NK-92 (cell line): ENCODE results near the gene ATP6V1G3.
"Not testable (repeated sequence)": the region's sequence is repeated elsewhere in the genome, so short reads cannot be mapped to it uniquely, and the experiment has no call there.

ENCODE experiments used
- DNase-seq: peaks from one replicate; lab custom pipeline; 2025; ENCODE audit not compliant: unreplicated experiment; lab: John Stamatoyannopoulos, UW

The ATP6V1G3 gene

GRCh38 chr1:198543670-198544260 lies 3.3 kb upstream of the ATP6V1G3 start:
- no peak for DNase-seq

GRCh38 chr1:198542632-198543031 lies 2.2 kb upstream of the ATP6V1G3 start:
- no peak for DNase-seq

GRCh38 chr1:198541737-198542136 lies 1.3 kb upstream of the ATP6V1G3 start:
- no peak for DNase-seq

- no peak for DNase-seq
Measured at GRCh38 chr1:198538579-198539364, 1.7 kb downstream of the ATP6V1G3 start.

GRCh38 chr1:198535631-198536030 lies 4.8 kb downstream of the ATP6V1G3 start:
- DNase-seq = no peak

- DNase-seq = no peak
Measured at GRCh38 chr1:198534548-198535418, 5.7 kb downstream of the ATP6V1G3 start.

- DNase-seq = no peak
Measured at GRCh38 chr1:198531891-198532290, 8.6 kb downstream of the ATP6V1G3 start.

- no peak for DNase-seq
Measured at GRCh38 chr1:198530953-198531352, 9.5 kb downstream of the ATP6V1G3 start.

GRCh38 chr1:198529414-198529813 lies 11.1 kb downstream of the ATP6V1G3 start:
- no peak for DNase-seq

- no peak for DNase-seq
Measured at GRCh38 chr1:198528364-198528763, 12.1 kb downstream of the ATP6V1G3 start.

DNA sequence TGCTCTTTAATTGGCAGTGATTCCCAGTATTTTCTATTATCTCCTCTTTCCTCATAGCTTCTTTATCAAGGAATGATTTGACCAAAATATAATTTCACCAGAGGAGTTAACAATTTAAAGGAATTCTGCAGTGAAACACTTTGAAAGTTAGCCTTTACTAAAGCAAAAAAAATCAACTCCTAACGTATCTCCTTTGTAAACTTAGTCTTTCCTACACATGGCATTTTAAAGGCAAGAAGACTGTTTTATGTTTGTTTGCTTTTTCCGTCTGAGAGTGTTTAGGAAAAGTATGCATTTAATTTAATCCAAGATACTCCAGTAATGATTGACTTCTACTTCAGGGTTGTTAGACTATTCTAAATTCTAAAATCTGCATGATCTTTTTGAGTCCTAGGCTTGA lies 15.9 kb downstream of the ATP6V1G3 start:
- DNase-seq = no peak

GRCh38 chr1:198524127-198524526 lies 16.4 kb downstream of the ATP6V1G3 start:
- not testable (repeated sequence) for DNase-seq

- DNase-seq = no peak
Measured at GRCh38 chr1:198523182-198523950, 17.1 kb downstream of the ATP6V1G3 start.

- no peak for DNase-seq
Measured at GRCh38 chr1:198520524-198521254, 19.8 kb downstream of the ATP6V1G3 start.

DNA sequence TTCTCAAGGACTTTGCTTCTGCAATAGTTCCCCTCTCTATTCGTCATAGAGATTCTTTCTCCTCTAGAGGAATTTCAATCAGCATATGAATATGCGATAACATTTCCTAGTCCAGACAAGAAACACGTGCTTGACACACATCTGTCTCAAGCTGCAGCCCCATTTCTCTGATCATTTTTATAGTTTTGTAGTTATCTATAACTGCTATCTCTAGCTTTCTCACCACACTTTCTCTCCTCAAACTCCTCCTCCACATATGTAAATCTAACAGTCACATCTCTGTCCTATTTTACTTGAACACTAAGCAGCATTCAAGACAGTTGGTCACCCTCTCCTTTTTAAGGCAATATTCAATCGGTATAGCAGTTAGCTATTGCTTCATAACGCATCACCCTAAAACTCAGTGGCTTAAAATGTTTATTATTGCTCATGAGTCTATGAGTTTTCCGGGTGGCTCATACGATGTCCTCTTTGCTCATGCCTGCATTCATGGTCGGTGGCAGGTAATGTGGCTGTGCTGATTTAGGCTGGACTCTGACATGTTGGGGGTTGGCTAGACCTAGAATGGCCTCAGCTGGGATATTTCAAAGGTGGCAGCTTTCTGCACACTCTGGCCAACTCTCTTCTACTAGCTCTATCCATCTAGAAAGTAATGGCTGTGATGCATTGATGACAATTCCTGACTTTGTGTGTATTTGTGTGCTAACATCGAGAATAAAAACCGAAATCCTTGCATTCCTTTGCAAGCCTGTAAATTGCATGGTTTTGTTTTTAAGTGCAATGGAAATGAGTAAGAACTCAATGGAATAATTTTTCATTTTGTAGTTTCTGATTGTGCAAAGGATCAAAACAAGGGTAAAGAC lies 20.6 kb downstream of the ATP6V1G3 start:
- DNase-seq = no peak

GRCh38 chr1:198517623-198518199 lies 22.8 kb downstream of the ATP6V1G3 start:
- no peak for DNase-seq

GRCh38 chr1:198500096-198500495 lies 40.4 kb downstream of the ATP6V1G3 start:
- no peak for DNase-seq

- no peak for DNase-seq
Measured at GRCh38 chr1:198499588-198499987, 40.9 kb downstream of the ATP6V1G3 start.

DNA sequence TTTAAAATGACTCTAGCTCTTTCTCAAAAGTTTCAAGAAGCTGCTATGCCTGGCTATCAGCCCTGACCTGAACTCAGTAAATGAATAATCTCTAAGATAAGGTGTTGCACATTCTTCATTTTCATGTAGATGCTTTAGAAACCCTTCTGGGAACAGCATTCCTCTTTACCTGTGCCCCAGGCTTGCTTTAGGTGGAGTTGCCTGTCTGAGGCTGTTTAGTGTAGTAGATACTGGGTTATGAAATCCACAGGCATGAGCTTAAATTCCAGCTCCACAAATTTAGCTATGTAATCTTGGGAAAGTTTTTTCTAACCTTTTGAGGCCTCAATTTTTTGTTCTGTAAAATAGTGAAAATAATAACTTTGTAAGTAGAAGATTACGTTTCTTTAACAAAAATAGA lies 41.6 kb downstream of the ATP6V1G3 start:
- DNase-seq = no peak
